ENCODE measurements around the gene ZDBF2. TPM values are rescaled to one million over a fixed set of nuclear protein-coding genes. Genes with fewer than 3 reads are reported as not detected.

The ZDBF2 gene
- total RNA-seq, result 1 to 10 TPM; 5.9 to 8.3 (median 7.4) TPM

- no peak for TF ChIP-seq CTCF (IDR thresholded peaks at IDR 0.05; ENCODE audit: low read depth)
Observed at GRCh38 chr2:206274434-206275311, at the start of gene ZDBF2. Gene ZDBF2 (plus strand): TSS chr2:206274663. CDS start chr2:206281850, 7,187 bp downstream.

GRCh38 chr2:206225435-206226232 is 48.8 kb upstream of the ZDBF2 start:
- TF ChIP-seq CTCF (IDR thresholded peaks at IDR 0.05; ENCODE audit: low read depth), result no peak

- no peak for TF ChIP-seq CTCF (IDR thresholded peaks at IDR 0.05; ENCODE audit: low read depth)
Observed at GRCh38 chr2:206229642-206230041, 44.8 kb upstream of the ZDBF2 start.

GRCh38 chr2:206230060-206230762 is 44.3 kb upstream of the ZDBF2 start:
- TF ChIP-seq CTCF (IDR thresholded peaks at IDR 0.05; ENCODE audit: low read depth), result no peak

- no peak for TF ChIP-seq CTCF (IDR thresholded peaks at IDR 0.05; ENCODE audit: low read depth)
Observed at GRCh38 chr2:206231669-206232286, 42.7 kb upstream of the ZDBF2 start.

- TF ChIP-seq CTCF (IDR thresholded peaks at IDR 0.05; ENCODE audit: low read depth), result no peak
Observed at GRCh38 chr2:206232287-206233035, 42.0 kb upstream of the ZDBF2 start.

Data from subcutaneous adipose tissue (tissue), 4 donors.